ENCODE data around the gene NPTXR. TPM values are rescaled to one million over a fixed set of nuclear protein-coding genes. Genes with fewer than 3 reads are reported as not detected.
"Not testable (repeated sequence)": the region's sequence is repeated elsewhere in the genome, so short reads cannot be mapped to it uniquely, and the experiment has no call there.

The NPTXR gene
- total and polyA plus RNA-seq, 2 of the 4 experiments (the other 2 are of a cell fraction): 0.36 to 2.2 TPM

GRCh38 chr22:38853883-38854282 is 10.1 kb upstream of the NPTXR start:
- H3K27me3 ChIP-seq (ENCODE audit: control insufficient read depth, insufficient read depth, low read length): peaks cover 11% of the 10 kb centered on the region
- not testable (repeated sequence) for BruUV-seq (replicated peaks)

More at GRCh38 chr22:38853883-38854282, 10.1 kb upstream of the NPTXR start:
- H2BK15ac ChIP-seq (ENCODE audit: low read depth, low read length); H3K56ac ChIP-seq (ENCODE audit: extremely low read depth, insufficient read depth, low read length); H3K23ac ChIP-seq (ENCODE audit: low read depth, low read length); H4K5ac ChIP-seq (ENCODE audit: low read depth, low read length); H3K36me3 ChIP-seq (ENCODE audit: control insufficient read depth, insufficient read depth, low read length); H3K18ac ChIP-seq (ENCODE audit: low read depth, low read length); H3K9me3 ChIP-seq (ENCODE audit: control insufficient read depth, insufficient read depth, low read length); H3K4ac ChIP-seq (ENCODE audit: low read depth, low read length); H3K9me1 ChIP-seq (ENCODE audit: insufficient read depth, low read length); H2AFZ ChIP-seq (replicated peaks; ENCODE audit: low read length, poor library complexity); H3K4me3 ChIP-seq (ENCODE audit: insufficient read depth, low read depth, low read length); H2BK120ac ChIP-seq (ENCODE audit: low read depth, low read length); H2AK9ac ChIP-seq (replicated peaks; ENCODE audit: low read depth, low read length, poor library complexity); H3K4me1 ChIP-seq (ENCODE audit: control insufficient read depth, insufficient read depth, low read length); H2BK20ac ChIP-seq (ENCODE audit: low read depth, low read length); H4K8ac ChIP-seq (ENCODE audit: low read depth in 2 of 2, low read length in 2 of 2); POLR2A ChIA-PET (ENCODE audit: unreplicated experiment); H4K20me1 ChIP-seq (ENCODE audit: insufficient read depth, low read length); H3K4me2 ChIP-seq (ENCODE audit: low read depth, low read length); H4K91ac ChIP-seq (ENCODE audit: insufficient read depth, low read depth, low read length); DNase-seq; H2BK5ac ChIP-seq (ENCODE audit: low read depth, low read length, poor library complexity, severe bottlenecking); dilution Hi-C loops (cut with HindIII; ENCODE audit: low sequenced_read_pairs, unreplicated experiment); H3K79me1 ChIP-seq (ENCODE audit: low read depth in 1 of 2, low read length in 2 of 2); H3K27ac ChIP-seq (ENCODE audit: insufficient read depth, low read length); ATAC-seq (ENCODE audit: low read depth); H2AK5ac ChIP-seq (ENCODE audit: low read depth, low read length); H3K14ac ChIP-seq (replicated peaks; ENCODE audit: low read depth, low read length); H3K9ac ChIP-seq (ENCODE audit: low read depth, low read length): not testable (repeated sequence)
- in situ Hi-C loops (cut with MboI; ENCODE audit: low sequenced_read_pairs) (loop anchor here (25.0 kb wide), 1 partner anchor 258 kb away; no protein-coding TSS in a partner anchor), intact Hi-C loops (cut with micrococcal nuclease) (loop anchor here (5.0 kb wide), 1 partner anchor 87 kb away; no protein-coding TSS in a partner anchor)
- no CpG with 5 or more reads among the region's 5 CpGs for WGBS, 2 experiments (ENCODE audit: extremely low coverage in 2 of 2, insufficient read length in 1 of 2)
- CTCF ChIA-PET: interaction anchor here (1.8 kb wide), 1 partner anchor 85 kb away, joined by 5 read pairs; no protein-coding TSS in a partner anchor

Measured in IMR-90 (cell line).